Neural cell (in vitro differentiated cells): ENCODE measurements around the gene KDM1A.

Experiments
- EP300 ChIP-seq: fragments of 450-650 bp; conservative IDR thresholded peaks from 2 replicates; pipeline ENCODE4 v1.6.1; 2014; ENCODE audit warnings: antibody characterized with exemption, mild to moderate bottlenecking, moderate library complexity; ENCODE audit not compliant: poor library complexity, severe bottlenecking
- POLR2AphosphoS5 ChIP-seq: IDR thresholded peaks from 2 replicates; pipeline ENCODE4 v1.6.1; 2012
- RAD21 ChIP-seq: fragments of 450-650 bp; conservative IDR thresholded peaks from 2 replicates; pipeline ENCODE4 v1.6.1; 2014; ENCODE audit warnings: antibody characterized with exemption, mild to moderate bottlenecking, moderate library complexity
- TF ChIP-seq, protein P1 (sequence below): fragments of 450-650 bp; IDR thresholded peaks from 2 replicates; pipeline ENCODE4 v1.5.1; 2014; ENCODE audit warnings: antibody characterized with exemption, mild to moderate bottlenecking, moderate library complexity; ENCODE audit not compliant: poor library complexity, severe bottlenecking

DNA sequence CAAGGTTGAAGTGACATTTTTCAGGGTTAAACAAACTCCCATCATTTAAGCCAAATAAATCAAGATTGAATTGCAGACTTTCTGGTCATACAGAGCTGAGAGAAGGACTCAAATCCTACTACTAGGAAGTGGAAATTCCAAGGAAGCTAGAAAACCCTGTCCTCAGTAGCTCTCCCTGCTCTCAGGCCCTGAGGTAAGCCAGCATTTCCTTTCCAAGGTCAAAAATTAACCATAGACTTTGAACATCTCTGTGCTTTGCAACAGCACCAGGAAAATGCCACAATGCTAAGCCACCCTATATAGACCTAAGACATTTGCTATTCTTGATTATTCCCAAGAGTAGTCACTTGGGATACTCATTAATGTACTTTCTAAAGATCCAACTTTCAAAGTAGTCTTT lies 104.3 kb downstream of the KDM1A start:
- TF ChIP-seq EP300 (no peak), POLR2AphosphoS5 (no peak), RAD21 (no peak)
- TF ChIP-seq, protein P1, sequence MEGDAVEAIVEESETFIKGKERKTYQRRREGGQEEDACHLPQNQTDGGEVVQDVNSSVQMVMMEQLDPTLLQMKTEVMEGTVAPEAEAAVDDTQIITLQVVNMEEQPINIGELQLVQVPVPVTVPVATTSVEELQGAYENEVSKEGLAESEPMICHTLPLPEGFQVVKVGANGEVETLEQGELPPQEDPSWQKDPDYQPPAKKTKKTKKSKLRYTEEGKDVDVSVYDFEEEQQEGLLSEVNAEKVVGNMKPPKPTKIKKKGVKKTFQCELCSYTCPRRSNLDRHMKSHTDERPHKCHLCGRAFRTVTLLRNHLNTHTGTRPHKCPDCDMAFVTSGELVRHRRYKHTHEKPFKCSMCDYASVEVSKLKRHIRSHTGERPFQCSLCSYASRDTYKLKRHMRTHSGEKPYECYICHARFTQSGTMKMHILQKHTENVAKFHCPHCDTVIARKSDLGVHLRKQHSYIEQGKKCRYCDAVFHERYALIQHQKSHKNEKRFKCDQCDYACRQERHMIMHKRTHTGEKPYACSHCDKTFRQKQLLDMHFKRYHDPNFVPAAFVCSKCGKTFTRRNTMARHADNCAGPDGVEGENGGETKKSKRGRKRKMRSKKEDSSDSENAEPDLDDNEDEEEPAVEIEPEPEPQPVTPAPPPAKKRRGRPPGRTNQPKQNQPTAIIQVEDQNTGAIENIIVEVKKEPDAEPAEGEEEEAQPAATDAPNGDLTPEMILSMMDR = no peak
